AG10803 (cell line): ENCODE measurements around the gene DDX18.

Experiments used
- DNase-seq: peaks from one replicate; pipeline ENCODE4 v3.0.0; 2010; ENCODE audit warnings: low read depth
- H3K4me3 ChIP-seq: 2 replicates; pipeline ENCODE4 v1.5.1; 2011; ENCODE audit warnings: mild to moderate bottlenecking, low read length, control low read depth
- CTCF ChIP-seq: conservative IDR thresholded peaks from 2 replicates; pipeline ENCODE4 v1.5.1; 2011; ENCODE audit warnings: mild to moderate bottlenecking, low read length, control low read depth, inconsistent platforms

The DDX18 gene

GRCh38 chr2:117832905-117833613, 18.6 kb downstream of the DDX18 start:
- TF ChIP-seq CTCF = no peak
- peak; percentile 41 for DNase-seq
- H3K4me3 ChIP-seq = no peak overlapping the region

- DNase-seq = no peak
- no peak overlapping the region for H3K4me3 ChIP-seq
- TF ChIP-seq CTCF = no peak
These were observed 19.4 kb downstream of the DDX18 start for GRCh38 chr2:117833911-117834310.

GRCh38 chr2:117834992-117835391, 20.5 kb downstream of the DDX18 start:
- TF ChIP-seq CTCF = no peak
- no peak overlapping the region for H3K4me3 ChIP-seq
- no peak for DNase-seq

GRCh38 chr2:117835990-117836760, 21.7 kb downstream of the DDX18 start:
- DNase-seq = peak; percentile 83
- TF ChIP-seq CTCF = peak; percentile 90
- peak overlapping the region; percentile 63 for H3K4me3 ChIP-seq

GRCh38 chr2:117845304-117845703, 30.8 kb downstream of the DDX18 start:
- DNase-seq = no peak
- TF ChIP-seq CTCF = no peak

GRCh38 chr2:117850015-117850414, 35.5 kb downstream of the DDX18 start:
- no peak for DNase-seq
- no peak for TF ChIP-seq CTCF
- no peak overlapping the region for H3K4me3 ChIP-seq

More at GRCh38 chr2:117845304-117845703, 30.8 kb downstream of the DDX18 start:
- H3K4me3 ChIP-seq = no peak overlapping the region

GRCh38 chr2:117850461-117850860, 36.0 kb downstream of the DDX18 start:
- no peak overlapping the region for H3K4me3 ChIP-seq
- TF ChIP-seq CTCF = no peak
- no peak for DNase-seq
